Tibial artery (tissue), 4 donors: ENCODE measurements around the gene PEX14.

Experiments
- DNase-seq, 2 donors: peaks; one replicate each; pipeline ENCODE4 v3.0.0-alpha.2; 2019
- H3K27ac ChIP-seq, 2 donors: fragments of 200-600 bp; sonication (generic) in 1 of 2; 1 replicate in 1 of 2; 2 replicates in 1 of 2; pipeline ENCODE4 v1.5.1; 2018 to 2019; ENCODE audit warnings: mild to moderate bottlenecking in 1 of 2
- H3K27me3 ChIP-seq, 2 donors: fragments of 200-600 bp; sonication (generic) in 1 of 2; one replicate each; pipeline versions ENCODE4 v1.5.1 to v1.6.0; 2016 to 2019
- H3K36me3 ChIP-seq, 3 donors: fragments of 200-600 bp; sonication (generic) in 2 of 3; one replicate each; pipeline ENCODE4 v1.5.1; 2016 to 2019; ENCODE audit warnings: mild to moderate bottlenecking in 2 of 3
- H3K4me1 ChIP-seq, 4 donors: fragments of 200-600 bp; sonication (generic) in 2 of 4; 1 replicate in 3 of 4; 2 replicates in 1 of 4; pipeline ENCODE4 v1.5.1; 2016 to 2019
- H3K4me3 ChIP-seq, 2 donors: fragments of 200-600 bp; sonication (generic) in 1 of 2; 1 replicate in 1 of 2; 2 replicates in 1 of 2; pipeline ENCODE4 v1.5.1; 2018 to 2019; ENCODE audit warnings: mild to moderate bottlenecking in 2 of 2
- H3K9me3 ChIP-seq, 3 donors: fragments of 200-600 bp; sonication (generic) in 1 of 3; one replicate each; pipeline ENCODE4 v1.5.1; 2016 to 2019
- intact Hi-C: fragments of 100-400 bp; cut with DNase I; formaldehyde crosslinking; loops from one replicate; pipeline ENCODE4 v1.15.0; 2023; ENCODE audit warnings: low total_unique reads
- TF ChIP-seq, protein P1 (sequence below), 2 experiments: fragments of 200-600 bp in 1 of 2; fragments of 450-650 bp in 1 of 2; IDR thresholded peaks; one replicate each; pipeline ENCODE4 v1.5.1; 2017 to 2019; ENCODE audit warnings: antibody characterized with exemption in 2 of 2, mild to moderate bottlenecking in 1 of 2, moderate library complexity in 1 of 2

The PEX14 gene

DNA sequence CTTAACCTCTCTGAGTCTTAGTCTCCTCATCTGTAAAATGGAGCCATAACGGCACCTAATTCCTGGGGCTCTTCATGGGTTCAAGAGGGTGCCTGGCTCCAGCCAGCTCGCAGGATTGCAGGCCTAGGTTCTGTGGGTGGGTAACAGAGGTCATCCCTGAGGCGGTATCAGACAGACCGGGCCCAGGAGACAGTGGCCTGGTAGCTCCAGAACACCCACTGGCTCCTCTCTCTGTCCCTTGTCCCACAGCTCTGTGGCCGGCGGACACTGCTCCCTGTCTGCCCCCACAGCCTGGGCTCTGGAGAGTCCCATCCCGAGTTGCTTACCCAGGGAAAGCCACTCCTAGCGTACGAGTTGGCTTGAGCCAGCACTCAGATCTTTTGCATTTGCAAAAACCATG is 150.3 kb downstream of the PEX14 start:
- TF ChIP-seq, protein P1, sequence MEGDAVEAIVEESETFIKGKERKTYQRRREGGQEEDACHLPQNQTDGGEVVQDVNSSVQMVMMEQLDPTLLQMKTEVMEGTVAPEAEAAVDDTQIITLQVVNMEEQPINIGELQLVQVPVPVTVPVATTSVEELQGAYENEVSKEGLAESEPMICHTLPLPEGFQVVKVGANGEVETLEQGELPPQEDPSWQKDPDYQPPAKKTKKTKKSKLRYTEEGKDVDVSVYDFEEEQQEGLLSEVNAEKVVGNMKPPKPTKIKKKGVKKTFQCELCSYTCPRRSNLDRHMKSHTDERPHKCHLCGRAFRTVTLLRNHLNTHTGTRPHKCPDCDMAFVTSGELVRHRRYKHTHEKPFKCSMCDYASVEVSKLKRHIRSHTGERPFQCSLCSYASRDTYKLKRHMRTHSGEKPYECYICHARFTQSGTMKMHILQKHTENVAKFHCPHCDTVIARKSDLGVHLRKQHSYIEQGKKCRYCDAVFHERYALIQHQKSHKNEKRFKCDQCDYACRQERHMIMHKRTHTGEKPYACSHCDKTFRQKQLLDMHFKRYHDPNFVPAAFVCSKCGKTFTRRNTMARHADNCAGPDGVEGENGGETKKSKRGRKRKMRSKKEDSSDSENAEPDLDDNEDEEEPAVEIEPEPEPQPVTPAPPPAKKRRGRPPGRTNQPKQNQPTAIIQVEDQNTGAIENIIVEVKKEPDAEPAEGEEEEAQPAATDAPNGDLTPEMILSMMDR (IDR thresholded peaks at IDR 0.05), result no peak
- Histone ChIP-seq H3K36me3 (peaks cover 0 to 45% (median 23%) of the 10 kb centered on the region in 3 donors), H3K27me3 (no peaks in the 10 kb centered on the region), H3K9me3 (no peaks in the 10 kb centered on the region), H3K27ac (no peak overlapping the region), H3K4me1 (peaks cover 0 to 19% (median 11%) of the 10 kb centered on the region in 4 donors), H3K4me3 (no peak overlapping the region)
- peak in 1 of 2 donors; percentile 31 for DNase-seq
- intact Hi-C loops, result loop anchor here (10.0 kb wide), 1 partner anchor 110 kb away; no protein-coding TSS in a partner anchor

DNA sequence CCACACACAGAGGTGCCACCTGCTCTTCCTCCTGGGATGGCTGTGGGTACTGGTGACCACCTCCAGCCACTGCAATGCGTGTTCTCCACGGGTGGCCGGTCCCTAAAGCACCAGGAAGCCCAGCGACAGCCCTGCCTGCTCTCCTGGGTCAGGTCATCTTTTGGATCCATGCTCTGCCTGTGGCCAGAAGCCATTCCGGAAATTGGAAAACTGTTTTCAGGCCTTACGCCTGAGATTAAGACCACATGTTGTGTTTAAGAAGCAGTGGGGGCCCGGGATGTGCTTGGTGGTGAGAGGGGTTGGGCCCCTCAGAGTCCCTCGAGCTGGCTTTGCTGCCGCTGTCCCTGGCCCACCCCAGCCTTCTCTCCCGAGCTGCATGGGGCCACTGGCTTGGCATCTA is 150.8 kb downstream of the PEX14 start:
- Histone ChIP-seq H3K4me1 (peaks cover 0 to 19% (median 11%) of the 10 kb centered on the region in 4 donors), H3K36me3 (peaks cover 0 to 45% (median 23%) of the 10 kb centered on the region in 3 donors), H3K27me3 (no peaks in the 10 kb centered on the region), H3K4me3 (no peak overlapping the region), H3K27ac (no peak overlapping the region), H3K9me3 (no peaks in the 10 kb centered on the region)
- DNase-seq, result peak in 1 of 2 donors; percentile 45
- TF ChIP-seq, protein P1 (IDR thresholded peaks at IDR 0.05), result no peak
- intact Hi-C loops, result loop anchor here (10.0 kb wide), 1 partner anchor 111 kb away; no protein-coding TSS in a partner anchor

DNA sequence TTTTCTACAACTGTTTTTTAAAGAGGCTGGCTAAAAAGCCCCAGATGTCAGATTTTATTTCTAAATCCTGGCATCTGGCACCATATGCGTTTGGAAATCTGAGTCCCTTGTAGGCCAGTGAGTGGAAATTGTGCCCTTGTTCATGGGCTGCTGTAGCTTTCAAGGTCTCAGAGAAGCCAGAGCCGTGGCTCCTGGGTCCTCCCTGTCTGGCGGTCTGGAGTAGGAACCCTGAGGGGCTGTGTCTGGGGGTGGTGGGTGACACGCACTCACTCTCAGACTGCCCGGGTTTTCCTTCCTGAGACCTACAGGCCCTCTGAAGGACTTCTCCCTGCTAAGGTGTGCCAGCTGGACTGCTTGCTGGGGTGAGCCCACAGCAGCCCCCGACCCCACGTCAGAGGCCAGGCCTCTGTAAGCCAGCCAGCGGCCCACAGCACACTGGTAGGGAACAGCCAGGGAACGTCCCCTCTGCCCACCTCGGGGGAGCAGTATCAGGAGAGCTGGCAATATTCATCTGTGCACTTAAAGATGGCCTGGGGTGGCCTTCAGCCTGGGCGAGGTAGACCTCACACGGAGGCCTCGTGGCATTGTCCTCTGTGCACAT is 151.5 kb downstream of the PEX14 start:
- Histone ChIP-seq H3K9me3 (no peaks in the 10 kb centered on the region), H3K4me3 (no peak overlapping the region), H3K4me1 (peaks cover 0 to 22% (median 13%) of the 10 kb centered on the region in 4 donors), H3K36me3 (peaks cover 0 to 45% (median 23%) of the 10 kb centered on the region in 3 donors), H3K27me3 (no peaks in the 10 kb centered on the region), H3K27ac (no peak overlapping the region)
- DNase-seq, result peak in 1 of 2 donors; percentile 42
- intact Hi-C loops, result loop anchor here (10.0 kb wide), 1 partner anchor 111 kb away; no protein-coding TSS in a partner anchor
- TF ChIP-seq, protein P1 (IDR thresholded peaks at IDR 0.05), result no peak

DNA sequence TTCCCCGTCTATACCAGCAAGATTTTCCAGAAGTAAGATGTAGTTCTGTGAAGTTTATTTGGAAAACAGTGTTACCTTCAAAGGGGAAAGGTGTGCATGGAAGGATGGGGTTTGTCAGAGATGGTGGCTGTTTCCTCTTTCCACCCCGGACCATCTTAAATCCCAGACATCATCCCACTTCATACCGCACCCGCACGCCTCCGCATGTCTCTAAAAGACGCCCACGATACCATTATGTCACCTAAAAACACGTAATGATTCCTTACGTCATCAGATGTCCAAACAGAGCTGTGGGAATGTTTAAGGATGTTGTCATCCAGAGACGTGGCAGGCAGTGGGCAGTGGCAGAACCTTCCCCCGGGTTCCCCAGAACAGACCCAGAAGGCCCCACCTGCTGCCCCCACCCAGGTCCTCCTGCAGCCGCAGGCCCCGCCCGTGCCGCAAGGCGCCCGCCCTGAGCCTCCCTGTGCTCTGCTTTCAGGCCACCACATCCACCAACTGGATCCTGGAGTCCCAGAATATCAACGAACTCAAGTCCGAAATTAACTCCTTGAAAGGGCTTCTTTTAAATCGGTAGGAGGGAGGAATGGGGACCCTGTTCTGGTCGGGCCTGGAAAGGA is 152.2 kb downstream of the PEX14 start:
- Histone ChIP-seq H3K9me3 (no peaks in the 10 kb centered on the region), H3K4me1 (peaks cover under 1 to 28% (median 20%) of the 10 kb centered on the region in 4 donors), H3K36me3 (peaks cover 0 to 40% (median 19%) of the 10 kb centered on the region in 3 donors), H3K27ac (no peak overlapping the region), H3K4me3 (no peak overlapping the region), H3K27me3 (no peaks in the 10 kb centered on the region)
- TF ChIP-seq, protein P1 (IDR thresholded peaks at IDR 0.05), result no peak
- DNase-seq, result peak in 1 of 2 donors; percentile 51
- intact Hi-C loops, result loop anchor here (10.0 kb wide), 1 partner anchor 112 kb away; no protein-coding TSS in a partner anchor

DNA sequence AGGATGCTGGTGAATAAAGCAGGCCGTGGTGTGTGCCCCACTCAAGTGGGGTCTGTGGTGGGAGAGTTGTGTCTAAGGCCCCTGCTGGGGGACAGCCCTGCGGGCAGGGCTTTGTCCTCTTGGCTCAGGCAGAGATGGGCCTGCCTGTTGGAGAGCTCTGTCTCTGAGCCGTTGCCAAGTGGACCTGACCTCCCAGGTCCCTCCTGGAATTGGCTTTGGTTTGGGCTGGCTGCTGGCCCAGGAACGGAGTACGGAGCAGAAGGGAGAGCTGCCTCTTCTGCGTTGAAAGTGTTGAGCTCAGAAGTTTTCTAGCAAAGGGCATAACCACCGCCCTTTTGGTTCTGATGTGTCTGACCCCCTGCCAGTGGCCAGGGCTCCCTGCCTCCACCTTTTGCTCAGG is 153.9 kb downstream of the PEX14 start:
- intact Hi-C loops, result loop anchor here (10.0 kb wide), 1 partner anchor 114 kb away; no protein-coding TSS in a partner anchor
- peak in 1 of 2 donors; percentile 88 for DNase-seq
- Histone ChIP-seq H3K27me3 (no peaks in the 10 kb centered on the region), H3K4me1 (peaks cover 11 to 46% (median 38%) of the 10 kb centered on the region in 4 donors), H3K4me3 (no peak overlapping the region), H3K27ac (peak overlapping the region; percentile 87 to 88), H3K36me3 (peaks cover 0 to 23% (median 4%) of the 10 kb centered on the region in 3 donors), H3K9me3 (no peaks in the 10 kb centered on the region)
- TF ChIP-seq, protein P1 (IDR thresholded peaks at IDR 0.05), result no peak
